Natural killer cell (primary cell): ENCODE data around the gene MRGPRE. TPM values are rescaled to one million over a fixed set of nuclear protein-coding genes. Genes with fewer than 3 reads are reported as not detected.

Source experiments
- ATAC-seq, 3 donors: fragments of 150-1000 bp in 2 of 3; fragments of 200-7000 bp in 1 of 3; cut with Tn5 transposase; 1 replicate in 1 of 3; 2 replicates in 2 of 3; pipeline ENCODE4 v1.10.0; 2021; ENCODE audit warnings: mild to moderate bottlenecking in 2 of 3, moderate library complexity in 2 of 3
- DNase-seq, 2 donors: peaks; one replicate each; pipeline versions ENCODE4 v3.0.0 to v3.0.0-alpha.2; 2013 to 2021; ENCODE audit warnings: mixed read lengths in 1 of 2
- H3K27ac ChIP-seq: one replicate; pipeline ENCODE4 v1.5.1; 2013; ENCODE audit warnings: mild to moderate bottlenecking, low read length
- H3K27me3 ChIP-seq: one replicate; pipeline ENCODE4 v1.6.1; 2013; ENCODE audit warnings: low read length; ENCODE audit not compliant: control insufficient read depth, insufficient read depth
- H3K36me3 ChIP-seq: one replicate; pipeline ENCODE4 v1.6.1; 2013; ENCODE audit warnings: low read length; ENCODE audit not compliant: control insufficient read depth, insufficient read depth
- H3K4me1 ChIP-seq: one replicate; pipeline ENCODE4 v1.6.1; 2013; ENCODE audit warnings: low read length; ENCODE audit not compliant: control insufficient read depth, insufficient read depth
- H3K4me3 ChIP-seq: one replicate; pipeline ENCODE4 v1.5.1; 2013; ENCODE audit warnings: low read length
- H3K9me3 ChIP-seq: one replicate; pipeline ENCODE4 v1.6.1; 2013; ENCODE audit warnings: low read length; ENCODE audit not compliant: control insufficient read depth, insufficient read depth
- H3K27ac Mint-ChIP-seq, 2 donors: one replicate each; pipeline ENCODE4 v1.8.0; 2022; ENCODE audit warnings: mild to moderate bottlenecking in 2 of 2, mixed read lengths in 2 of 2, moderate library complexity in 1 of 2
- H3K27me3 Mint-ChIP-seq, 2 donors: one replicate each; pipeline ENCODE4 v1.8.0; 2022; ENCODE audit warnings: low read depth in 2 of 2, mixed read lengths in 2 of 2
- H3K36me3 Mint-ChIP-seq: one replicate; pipeline ENCODE4 v1.8.0; 2022; ENCODE audit warnings: mixed read lengths
- H3K4me1 Mint-ChIP-seq, 2 donors: one replicate each; pipeline ENCODE4 v1.8.0; 2022; ENCODE audit warnings: mixed read lengths in 2 of 2
- H3K4me3 Mint-ChIP-seq: one replicate; pipeline ENCODE4 v1.8.0; 2022; ENCODE audit warnings: mild to moderate bottlenecking, moderate library complexity, mixed read lengths
- H3K9me3 Mint-ChIP-seq, 2 donors: one replicate each; pipeline ENCODE4 v1.8.0; 2022; ENCODE audit warnings: mixed read lengths in 2 of 2
- CTCF ChIP-seq: fragments of 200-600 bp; IDR thresholded peaks from one replicate; pipeline ENCODE4 v1.8.0; 2022; ENCODE audit warnings: antibody characterized with exemption
- WGBS: methylation state at CpG from one replicate; pipeline ENCODE4 v1.1.7; 2013; ENCODE audit warnings: missing lambda C conversion rate; ENCODE audit not compliant: insufficient coverage; 5-methylcytosine and 5-hydroxymethylcytosine counted together
- intact Hi-C: fragments of 100-400 bp; cut with micrococcal nuclease; formaldehyde crosslinking; loops from one replicate; pipeline ENCODE4 v1.14.2; 2022
- total RNA-seq, 4 donors: library from RNA; stranded (reverse); fragments of 120-200 nt in 1 of 4; gene quantifications; one replicate each; pipeline versions ENCODE4 v1.2.3 to v1.2.4, GENCODE V29; 2013 to 2022

The MRGPRE gene
- total RNA-seq, 3 donors from 2014 or later (not counting 1 experiment from before 2014, with no cell fraction given), result not detected

GRCh38 chr11:3237119-3237518, 4.9 kb upstream of the MRGPRE start:
- H3K4me1 ChIP-seq, result no peaks in the 10 kb centered on the region
- H3K27me3 ChIP-seq, result no peaks in the 10 kb centered on the region
- H3K4me3 ChIP-seq, result no peak overlapping the region
- 94% methylated on average over 2 of the region's 2 CpGs for WGBS
- ATAC-seq, result no peak
- H3K36me3 ChIP-seq, result no peaks in the 10 kb centered on the region
- no peaks in the 10 kb centered on the region for H3K36me3 Mint-ChIP-seq
- no peak overlapping the region for H3K4me3 Mint-ChIP-seq
- H3K27me3 Mint-ChIP-seq, result peaks cover 17 to 32% of the 10 kb centered on the region in 2 donors
- no peaks in the 10 kb centered on the region for H3K9me3 Mint-ChIP-seq
- H3K9me3 ChIP-seq, result no peaks in the 10 kb centered on the region
- TF ChIP-seq CTCF, result no peak
- intact Hi-C loops, result no loop called here
- no peak overlapping the region for H3K27ac Mint-ChIP-seq
- DNase-seq, result no peak
- no peak overlapping the region for H3K27ac ChIP-seq
- no peaks in the 10 kb centered on the region for H3K4me1 Mint-ChIP-seq

- H3K27ac Mint-ChIP-seq, result no peak overlapping the region
- Histone ChIP-seq H3K9me3 (no peaks in the 10 kb centered on the region), H3K4me1 (no peaks in the 10 kb centered on the region), H3K27me3 (no peaks in the 10 kb centered on the region), H3K36me3 (no peaks in the 10 kb centered on the region), H3K27ac (no peak overlapping the region), H3K4me3 (no peak overlapping the region)
- ATAC-seq, result no peak
- intact Hi-C loops, result no loop called here
- H3K4me1 Mint-ChIP-seq, result no peaks in the 10 kb centered on the region
- no peak for DNase-seq
- 61% methylated on average over 7 of the region's 7 CpGs for WGBS
- no peaks in the 10 kb centered on the region for H3K36me3 Mint-ChIP-seq
- H3K9me3 Mint-ChIP-seq, result no peaks in the 10 kb centered on the region
- TF ChIP-seq CTCF, result no peak
- peaks cover 19 to 21% of the 10 kb centered on the region in 2 donors for H3K27me3 Mint-ChIP-seq
- no peak overlapping the region for H3K4me3 Mint-ChIP-seq
Measured at GRCh38 chr11:3234846-3235245, 2.6 kb upstream of the MRGPRE start.

- no peak overlapping the region for H3K27ac Mint-ChIP-seq
- H3K9me3 ChIP-seq, result no peaks in the 10 kb centered on the region
- TF ChIP-seq CTCF, result no peak
- WGBS, result 93% methylated on average over 21 of the region's 21 CpGs
- H3K4me1 Mint-ChIP-seq, result no peaks in the 10 kb centered on the region
- H3K27ac ChIP-seq, result no peak overlapping the region
- no peaks in the 10 kb centered on the region for H3K36me3 ChIP-seq
- H3K4me3 ChIP-seq, result no peak overlapping the region
- H3K9me3 Mint-ChIP-seq, result no peaks in the 10 kb centered on the region
- H3K27me3 ChIP-seq, result no peaks in the 10 kb centered on the region
- no peaks in the 10 kb centered on the region for H3K36me3 Mint-ChIP-seq
- ATAC-seq (no peak), DNase-seq (no peak)
- no peak overlapping the region for H3K4me3 Mint-ChIP-seq
- intact Hi-C loops, result no loop called here
- peaks cover 15 to 17% of the 10 kb centered on the region in 2 donors for H3K27me3 Mint-ChIP-seq
- H3K4me1 ChIP-seq, result no peaks in the 10 kb centered on the region
Measured at GRCh38 chr11:3232956-3233355, 739 bp upstream of the MRGPRE start.

- Histone ChIP-seq H3K4me3 (no peak overlapping the region), H3K36me3 (no peaks in the 10 kb centered on the region), H3K4me1 (no peaks in the 10 kb centered on the region), H3K27ac (no peak overlapping the region), H3K9me3 (no peaks in the 10 kb centered on the region), H3K27me3 (no peaks in the 10 kb centered on the region)
- intact Hi-C loops, result no loop called here
- ATAC-seq (no peak), DNase-seq (no peak)
- peaks cover 15 to 17% of the 10 kb centered on the region in 2 donors for H3K27me3 Mint-ChIP-seq
- no peaks in the 10 kb centered on the region for H3K36me3 Mint-ChIP-seq
- H3K9me3 Mint-ChIP-seq, result no peaks in the 10 kb centered on the region
- WGBS, result 84% methylated on average over 6 of the region's 6 CpGs
- H3K27ac Mint-ChIP-seq, result no peak overlapping the region
- no peak overlapping the region for H3K4me3 Mint-ChIP-seq
- H3K4me1 Mint-ChIP-seq, result no peaks in the 10 kb centered on the region
- no peak for TF ChIP-seq CTCF
Measured at GRCh38 chr11:3231550-3231850, 717 bp downstream of the MRGPRE start.
